NCI-H460 (cell line): ENCODE measurements around the gene AHNAK. TPM values are rescaled to one million over a fixed set of nuclear protein-coding genes. Genes with fewer than 3 reads are reported as not detected.
A peak's percentile ranks its signal among the peaks of the same experiment; 100 is the strongest.

ENCODE experiments used
- DNase-seq: peaks from one replicate; pipeline ENCODE4 v3.0.0-alpha.2; 2016; ENCODE audit warnings: low read depth; ENCODE audit errors: extremely low read depth
- total RNA-seq: library from RNA; depleted of rRNA; stranded (reverse); fragments of >200 nt; shearing (Covaris generic); gene quantifications from 2 replicates; pipeline ENCODE4 v1.2.3, GENCODE V29; 2014

The AHNAK gene
- total RNA-seq, 1 experiment from 2014 or later: 86.0 TPM

DNA sequence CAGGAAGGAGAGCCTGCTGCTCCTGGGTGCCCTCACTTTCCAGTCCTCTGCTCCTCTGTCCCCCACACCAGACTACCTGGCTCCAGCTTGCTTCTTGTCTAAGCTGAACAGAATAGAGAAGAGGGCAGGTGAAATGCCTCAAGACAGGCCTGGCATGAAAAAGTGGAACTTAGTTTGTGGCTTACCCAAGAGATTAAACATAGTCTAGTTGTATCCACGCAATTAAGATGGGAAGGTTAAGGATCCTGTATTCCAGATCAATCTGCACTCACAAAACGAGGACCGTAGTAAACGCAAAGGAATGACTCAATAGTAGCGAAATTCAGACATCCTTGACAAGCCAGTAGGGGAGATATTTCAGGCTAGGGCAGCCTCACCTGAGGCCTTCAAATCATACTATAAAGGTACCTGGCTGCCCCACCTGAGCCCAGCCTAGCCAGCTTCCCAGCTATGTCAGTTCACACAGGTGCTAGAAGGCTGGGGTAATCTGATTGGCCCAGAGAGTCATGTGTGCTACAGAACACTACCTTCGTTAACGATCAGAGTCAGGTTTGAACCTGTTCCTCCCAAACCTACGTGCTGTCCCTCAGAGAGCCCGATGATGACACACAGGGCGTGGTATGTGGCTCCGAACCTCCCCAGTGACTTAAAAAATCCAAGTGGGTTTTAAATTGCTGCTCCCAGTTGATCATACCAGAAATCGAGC, 46.5 kb downstream of the AHNAK start:
- no peak for DNase-seq

DNA sequence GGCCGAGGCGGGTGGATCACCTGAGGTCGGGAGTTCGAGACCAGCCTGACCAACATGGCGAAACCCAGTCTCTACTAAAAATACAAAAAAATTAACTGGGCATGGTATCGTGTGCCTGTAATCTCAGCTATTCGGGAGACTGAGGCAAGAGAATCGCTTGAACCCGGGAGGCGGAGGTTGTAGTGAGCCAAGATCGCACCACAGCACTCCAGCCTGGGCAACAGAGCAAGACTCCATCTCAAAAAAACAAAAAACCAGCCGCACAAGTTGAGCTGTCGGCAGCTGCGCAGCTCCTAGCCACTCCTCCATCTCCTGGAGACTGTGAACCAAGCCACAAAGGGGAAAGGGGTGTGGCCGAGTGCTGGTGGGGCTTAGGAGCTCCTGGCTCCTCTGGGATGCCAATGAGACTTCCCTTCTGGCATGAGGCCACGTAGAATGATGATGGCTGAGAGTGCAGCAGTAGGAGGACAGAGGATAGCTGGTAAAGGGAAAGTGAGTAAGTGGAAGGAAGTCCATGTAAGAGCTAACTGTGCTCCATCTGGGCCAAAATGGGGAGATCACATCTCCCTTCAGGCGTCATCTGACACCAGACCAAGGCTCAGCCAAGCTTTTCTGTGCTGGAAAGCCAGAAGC, 47.2 kb downstream of the AHNAK start:
- peak; percentile 5 for DNase-seq

DNA sequence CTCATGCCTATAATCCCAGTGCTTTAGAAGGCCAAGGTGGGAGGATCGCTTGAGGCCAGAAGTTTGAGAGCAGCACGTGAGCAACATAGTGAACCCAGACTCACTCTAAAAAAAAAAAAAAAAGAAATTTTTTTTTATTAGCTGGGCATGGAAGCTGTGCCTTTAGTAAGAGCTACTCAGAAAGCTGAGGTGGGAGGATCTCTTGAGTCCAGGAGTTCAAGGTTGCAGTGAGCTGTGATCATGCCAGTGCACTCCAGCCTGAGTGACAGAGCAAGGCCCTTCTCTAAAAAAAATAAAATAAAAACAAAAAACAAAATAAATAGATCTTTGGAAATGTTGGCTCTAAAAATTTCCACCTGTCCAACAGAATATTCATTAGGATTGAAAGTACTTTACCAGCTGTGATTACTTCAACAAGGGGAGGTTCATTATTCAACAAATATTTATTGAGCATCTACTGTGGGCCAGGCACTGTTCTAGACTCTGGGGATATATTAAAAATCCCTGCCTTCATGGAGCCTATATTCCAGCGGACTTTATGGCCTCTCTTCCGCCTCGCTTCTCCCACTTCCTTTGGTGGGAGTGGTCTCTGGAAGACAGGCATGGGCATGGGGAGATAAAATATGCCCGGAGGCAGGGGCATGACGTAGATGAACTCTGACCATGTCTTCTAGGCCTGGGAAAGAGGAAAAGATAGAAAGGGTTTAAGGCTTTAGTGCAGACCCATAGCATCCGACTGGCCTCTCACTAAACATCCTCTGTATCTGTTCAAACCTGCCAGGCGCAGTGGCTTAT, 47.9 kb downstream of the AHNAK start:
- no peak for DNase-seq

DNA sequence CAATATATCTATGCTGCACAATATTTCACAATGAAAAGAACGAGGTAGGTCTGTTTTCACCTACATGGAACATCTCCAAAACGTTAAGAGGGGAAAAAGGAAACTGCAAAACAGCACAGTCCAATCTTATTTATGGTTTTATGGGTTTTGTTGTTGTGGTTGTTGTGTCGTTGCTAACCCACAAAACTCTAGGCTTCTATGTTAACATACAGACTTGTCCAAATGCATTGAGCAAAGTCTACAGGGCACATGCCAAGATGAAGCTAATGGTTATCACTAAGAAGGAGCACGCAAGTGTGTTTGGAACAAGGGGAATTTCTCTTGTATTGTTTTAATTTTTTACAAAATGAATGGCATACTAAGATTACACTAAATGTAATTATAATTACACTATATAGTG, 48.6 kb downstream of the AHNAK start:
- no peak for DNase-seq

DNA sequence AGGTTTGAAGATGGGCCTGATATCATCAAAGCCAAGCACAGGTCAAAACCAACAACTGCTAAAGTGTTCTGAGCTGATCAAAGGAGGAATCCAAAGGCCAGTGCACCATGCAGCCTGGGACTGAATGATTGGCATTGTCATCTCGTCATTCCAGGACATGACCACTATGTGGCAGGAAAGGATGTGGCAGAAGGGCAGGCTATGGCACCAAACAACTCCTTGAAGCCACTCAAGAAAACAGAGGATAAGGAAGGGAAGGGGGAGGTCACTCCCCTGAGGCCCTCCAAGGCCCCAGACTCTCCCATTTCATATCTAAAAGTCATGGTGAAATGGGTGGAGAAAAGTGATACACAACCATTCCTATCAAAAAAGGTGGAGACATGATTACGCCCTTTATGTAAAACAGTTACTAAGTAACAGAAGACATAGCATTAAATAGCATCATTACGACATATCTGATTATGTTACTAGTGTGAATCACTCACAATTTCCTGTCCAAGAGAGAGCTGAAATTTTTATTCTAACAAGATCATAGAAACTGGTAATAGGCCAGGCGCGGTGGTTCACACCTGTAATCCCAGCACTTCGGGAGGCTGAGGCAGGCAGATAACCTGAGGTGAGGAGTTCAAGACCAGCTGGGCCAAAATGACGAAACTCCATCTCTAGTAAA, 49.3 kb downstream of the AHNAK start:
- DNase-seq: peak; percentile 58

DNA sequence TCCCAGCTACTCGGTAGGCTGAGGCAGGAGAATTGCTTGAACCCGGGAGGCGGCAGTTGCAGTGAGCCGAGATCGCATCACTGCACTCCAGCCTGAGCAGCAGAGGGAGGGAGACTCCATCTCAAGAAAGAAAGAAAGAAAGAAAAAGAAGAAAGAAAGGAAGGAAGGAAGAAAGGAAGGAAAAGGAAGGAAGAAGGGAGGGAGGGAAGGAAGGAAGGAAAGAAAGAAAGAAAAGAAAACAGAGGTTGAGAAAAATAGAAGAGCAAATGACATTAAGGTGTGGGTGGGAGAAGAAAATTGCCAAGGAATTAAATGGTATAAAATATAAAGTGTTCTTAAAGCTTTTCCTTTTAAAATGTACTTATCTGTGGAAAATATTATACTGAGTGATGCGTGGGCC, 49.9 kb downstream of the AHNAK start:
- no peak for DNase-seq

DNA sequence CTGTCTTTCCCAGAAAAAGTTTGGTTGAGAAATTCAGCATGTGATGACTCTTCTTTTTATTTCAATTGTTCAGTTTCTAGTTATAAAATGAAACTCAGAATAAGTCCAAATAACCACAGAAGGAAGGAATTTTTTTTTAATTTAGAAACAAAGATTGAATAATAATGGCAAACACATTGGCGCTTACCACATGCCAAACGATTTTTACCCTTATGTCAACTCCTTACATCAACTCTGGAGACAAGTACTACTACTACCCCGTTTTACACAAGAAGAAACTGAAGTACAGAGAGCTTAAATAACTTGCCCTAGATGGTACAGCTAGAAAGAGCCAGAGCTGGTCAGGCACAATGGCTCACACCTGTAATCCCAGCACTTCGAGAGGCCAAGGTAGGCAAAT, 52.4 kb downstream of the AHNAK start:
- DNase-seq: no peak

DNA sequence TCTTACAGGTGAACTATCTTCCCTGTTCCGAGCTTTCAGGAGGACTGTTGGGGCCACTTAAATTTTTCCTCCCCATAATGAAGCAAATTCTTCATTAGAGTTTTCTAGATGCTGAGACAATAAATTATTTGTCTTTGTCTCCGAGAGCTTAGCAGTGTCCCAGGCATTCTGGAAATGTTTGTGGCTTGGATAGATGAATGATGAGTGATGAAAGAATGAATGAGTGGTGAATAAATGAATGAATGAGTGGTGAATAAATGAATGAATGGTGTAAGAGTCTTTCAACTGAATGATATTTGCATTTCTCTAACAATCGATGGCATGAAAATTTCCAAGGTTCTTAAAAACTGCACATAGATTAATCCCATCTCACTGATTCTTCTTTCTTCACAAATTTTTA, 52.8 kb downstream of the AHNAK start:
- no peak for DNase-seq

DNA sequence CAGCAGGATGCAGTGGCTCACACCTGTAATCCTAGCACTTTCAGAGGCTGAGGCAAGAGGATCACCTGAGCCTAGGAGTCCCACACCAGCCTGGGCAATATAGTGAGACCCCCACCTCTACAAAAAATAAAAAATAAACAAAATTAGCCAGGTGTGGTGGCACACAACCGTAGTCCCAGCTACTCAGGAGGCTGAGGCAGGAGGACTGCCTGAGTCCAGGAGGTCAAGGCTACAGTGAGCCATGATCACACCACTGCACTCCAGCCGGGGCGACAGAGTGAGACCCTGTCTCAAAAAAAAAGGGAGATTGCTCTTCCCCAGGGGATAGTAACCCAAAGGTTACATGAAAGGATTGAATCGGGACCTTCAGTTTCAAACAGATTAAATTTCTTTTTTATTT, 54.0 kb downstream of the AHNAK start:
- no peak for DNase-seq

DNA sequence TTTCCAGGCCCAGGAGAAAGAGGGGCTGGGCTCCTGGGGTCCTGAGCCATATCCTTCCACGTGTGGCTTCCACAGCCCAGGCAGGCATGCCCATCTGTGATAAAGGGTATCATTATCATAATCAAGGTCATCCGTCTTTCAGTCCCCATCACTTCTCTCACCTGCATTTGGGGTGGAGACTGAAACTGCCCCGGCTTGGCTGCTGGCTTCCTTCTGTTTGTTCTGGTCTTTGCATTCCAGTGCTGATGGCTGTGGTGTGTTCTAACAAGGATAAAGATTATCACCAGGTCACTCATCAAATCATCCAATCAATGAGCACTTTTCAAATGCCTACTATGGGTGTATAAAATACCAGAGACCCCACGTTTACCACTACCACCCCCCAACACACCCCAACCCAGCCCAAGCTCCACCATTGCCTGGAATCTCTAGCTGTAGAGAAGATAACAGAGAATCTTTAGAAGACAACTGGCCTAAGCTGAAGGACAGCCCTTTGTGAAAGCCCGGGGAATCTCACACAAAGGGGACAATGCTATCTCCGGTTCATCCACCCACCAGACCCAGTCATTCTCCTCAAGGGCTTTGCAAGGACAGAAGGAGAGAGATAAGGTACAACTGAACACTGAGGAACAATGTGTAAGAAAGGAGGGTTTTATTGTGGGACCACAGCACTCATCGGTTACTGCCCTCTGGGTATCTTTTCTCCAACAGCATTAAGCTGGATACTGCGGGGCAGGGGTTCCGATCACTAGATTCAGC, 54.9 kb downstream of the AHNAK start:
- no peak for DNase-seq

DNA sequence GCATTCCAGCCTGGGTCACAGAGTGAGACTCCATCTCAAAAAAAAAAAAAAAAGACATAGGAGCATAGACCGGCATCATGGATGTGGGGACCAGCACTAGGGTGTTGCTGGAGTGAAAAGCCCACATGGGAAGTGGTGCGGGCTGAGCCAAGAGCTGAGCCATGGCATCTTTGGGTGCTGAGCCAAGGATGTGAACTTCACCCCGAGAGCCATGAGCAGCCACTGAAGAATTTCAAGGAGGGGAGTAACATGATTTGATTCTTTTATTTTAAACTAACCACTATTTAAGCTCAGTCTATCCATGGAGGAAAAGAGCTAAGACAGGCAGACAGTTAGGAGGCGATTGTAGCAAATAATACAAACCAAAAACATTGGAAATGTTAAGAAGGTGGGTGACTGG, 57.4 kb downstream of the AHNAK start:
- DNase-seq: no peak

DNA sequence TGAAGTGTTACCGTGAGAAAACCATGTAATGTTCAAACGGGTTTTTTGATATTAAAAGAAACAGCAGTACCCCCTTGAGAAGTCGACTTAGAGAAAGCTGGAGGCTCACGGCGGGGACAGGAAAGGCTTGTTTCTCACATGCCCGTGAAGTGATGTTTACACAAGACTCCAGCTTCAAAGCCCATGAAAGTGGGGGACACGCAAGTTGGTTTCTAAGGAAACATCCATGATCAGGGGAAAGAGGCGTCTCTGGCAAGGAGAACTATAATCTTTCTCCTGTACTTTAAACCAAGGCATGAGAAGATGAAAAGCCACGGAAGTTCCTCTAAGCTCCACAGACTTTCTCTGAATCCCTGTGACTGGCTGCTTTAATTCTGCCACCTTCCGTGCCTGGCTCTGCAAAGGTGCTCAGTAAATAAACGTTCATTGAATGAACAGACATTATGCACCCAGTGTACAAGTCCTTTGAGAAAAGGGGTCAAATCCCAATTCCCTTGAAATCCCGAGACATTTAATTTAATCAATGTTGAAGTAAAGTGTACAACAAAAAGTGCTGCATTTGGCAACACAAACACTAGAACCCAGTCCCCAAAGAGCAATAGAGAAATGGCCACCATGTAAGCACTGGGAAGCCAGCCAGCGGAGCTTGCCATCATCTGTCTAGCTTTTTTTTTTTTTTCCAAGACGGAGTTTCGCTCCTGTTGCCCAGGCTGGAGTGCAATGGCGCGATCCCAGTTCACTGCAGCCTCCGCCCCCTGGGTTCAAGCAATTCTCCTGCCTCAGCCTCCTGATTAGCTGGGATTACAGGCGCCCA, 58.7 kb downstream of the AHNAK start:
- DNase-seq: no peak

DNA sequence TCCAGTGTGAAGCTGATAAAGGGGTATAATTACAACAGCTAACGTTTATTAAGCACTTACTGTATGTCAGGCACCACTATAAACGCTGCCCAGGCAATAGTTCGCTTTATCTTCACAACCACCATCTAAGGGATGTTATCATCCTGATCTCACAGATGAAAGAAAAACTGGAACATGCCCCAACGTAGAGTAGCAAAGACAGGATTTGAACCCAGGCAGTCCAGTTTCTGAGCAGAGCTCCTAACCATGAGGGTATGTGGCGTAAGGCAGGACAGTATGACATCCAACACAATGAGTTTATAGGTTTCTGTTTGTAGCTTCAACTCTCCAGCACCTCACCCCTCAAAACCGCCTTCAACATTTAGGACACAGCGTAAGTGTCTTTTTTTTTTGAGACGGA, 59.5 kb downstream of the AHNAK start:
- DNase-seq: no peak

DNA sequence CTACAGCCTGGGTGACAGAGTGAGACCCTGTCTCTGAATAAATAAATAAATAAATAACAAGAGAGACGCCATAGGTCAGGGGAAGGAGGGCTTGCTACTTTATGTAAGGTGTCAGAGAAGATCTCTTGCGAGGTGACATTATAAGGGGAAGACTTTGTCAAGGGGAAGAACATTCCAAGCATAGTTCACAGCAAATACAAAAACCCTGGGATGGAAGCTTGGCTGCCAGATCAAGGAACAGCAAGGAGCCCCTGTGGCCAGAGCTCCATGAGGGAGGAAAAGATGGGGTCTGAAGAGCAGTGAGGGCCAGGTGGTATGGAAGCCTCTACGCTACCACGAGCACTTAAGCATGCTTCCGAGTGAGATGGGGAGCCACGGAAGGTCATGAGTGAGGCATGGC, 62.3 kb downstream of the AHNAK start:
- DNase-seq: no peak

DNA sequence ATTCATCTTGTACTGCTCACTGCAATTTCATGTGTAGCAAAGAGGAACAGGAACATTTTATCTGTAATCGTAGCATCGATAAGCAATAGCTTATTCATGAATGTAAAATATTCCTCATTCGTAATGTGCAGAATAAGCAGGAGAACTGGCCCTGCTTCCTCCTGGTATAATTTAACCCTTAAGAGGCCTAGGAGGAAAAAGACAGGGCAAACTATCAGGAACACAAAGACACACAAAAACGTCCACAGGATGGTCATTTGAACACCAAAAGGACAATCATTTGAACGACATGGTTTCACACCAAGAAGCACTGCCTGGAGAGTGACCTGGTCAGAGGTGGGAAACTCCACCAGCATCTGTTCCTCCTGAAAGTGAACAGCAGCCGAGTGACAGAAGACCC, 63.9 kb downstream of the AHNAK start:
- no peak for DNase-seq

DNA sequence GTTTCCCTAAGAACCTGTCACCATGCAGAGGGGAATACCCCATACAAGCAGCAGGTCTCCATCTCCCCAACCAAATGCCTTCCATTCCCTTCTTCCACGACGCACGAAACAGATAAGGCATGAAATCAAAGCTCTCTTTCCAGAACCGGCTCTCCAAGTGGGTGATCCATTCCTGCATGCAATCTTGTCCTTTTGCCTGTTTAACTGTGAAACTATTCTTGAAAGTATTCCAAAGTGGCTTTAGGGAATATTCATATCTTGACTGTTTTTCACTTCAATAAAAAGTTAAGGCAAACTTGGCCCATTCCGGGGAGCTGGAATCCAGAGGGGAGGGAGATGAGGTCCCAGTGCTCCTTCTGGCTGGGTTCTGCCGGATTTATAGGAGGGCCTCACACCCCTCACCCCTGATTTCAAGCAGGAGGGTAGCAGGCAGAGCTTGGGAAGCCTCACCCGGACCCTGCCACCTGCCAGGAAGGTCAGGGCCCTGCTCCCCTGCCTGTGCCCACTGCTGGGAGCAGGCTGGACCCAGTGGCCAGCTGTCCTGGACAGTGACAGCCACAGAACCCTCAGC, 66.9 kb downstream of the AHNAK start:
- DNase-seq: no peak

DNA sequence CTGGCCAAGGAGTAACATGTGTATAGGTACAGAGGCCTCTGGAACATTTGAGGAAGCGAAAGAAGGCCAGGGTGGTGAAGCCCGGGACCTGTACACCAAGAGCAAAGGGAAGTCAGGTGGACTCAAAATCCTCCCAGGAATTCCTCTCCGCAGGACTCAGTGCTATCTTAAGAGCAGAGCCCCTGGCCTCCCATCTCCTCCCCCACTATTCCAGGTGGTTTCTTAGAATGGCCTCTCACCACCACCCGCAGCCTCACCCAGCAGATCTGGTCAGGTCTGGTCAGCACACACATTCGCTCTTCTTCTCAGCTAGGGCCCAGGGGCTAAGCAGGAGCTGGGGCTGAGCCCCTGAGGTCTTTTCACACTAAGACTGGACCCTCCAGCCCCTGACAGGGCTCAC, 68.7 kb downstream of the AHNAK start:
- no peak for DNase-seq

DNA sequence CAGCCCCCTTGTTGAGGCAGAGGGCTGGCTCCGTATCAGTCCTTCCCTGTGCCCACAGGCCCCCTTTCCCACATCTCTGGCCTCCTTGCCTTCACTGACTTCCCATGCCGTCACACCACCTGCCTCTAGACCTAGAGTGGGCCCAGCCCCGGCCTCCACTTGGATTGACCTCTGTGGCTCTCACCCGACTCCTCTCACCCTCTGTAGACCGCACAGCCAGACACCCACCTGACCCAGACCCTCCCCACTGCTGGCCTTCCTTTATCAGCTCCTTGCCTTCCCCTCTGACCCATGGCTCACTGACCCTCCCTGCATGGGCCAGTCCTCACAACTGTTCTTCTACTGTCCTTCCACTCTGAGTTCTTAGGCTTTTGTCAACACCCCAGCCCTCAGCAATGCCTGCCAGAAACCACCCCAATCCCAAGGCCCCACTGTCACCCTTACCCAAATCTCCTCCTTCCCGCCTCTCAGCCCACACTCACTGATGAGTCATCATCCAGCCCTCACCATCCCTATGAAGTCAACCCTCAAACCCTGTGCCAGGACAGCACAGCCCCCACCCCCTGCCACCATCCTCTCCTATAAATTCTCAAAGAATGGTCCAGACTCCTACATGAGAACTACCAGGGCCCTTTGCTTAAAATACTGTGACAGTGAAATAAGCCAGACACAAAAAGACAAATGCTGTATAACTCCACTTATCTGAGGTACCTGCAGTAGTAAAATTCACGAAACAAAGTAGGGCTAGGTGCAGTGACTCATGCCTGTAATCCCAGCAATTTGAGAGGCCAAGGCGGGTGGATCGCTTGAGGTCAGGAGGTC, 74.3 kb downstream of the AHNAK start:
- no peak for DNase-seq

DNA sequence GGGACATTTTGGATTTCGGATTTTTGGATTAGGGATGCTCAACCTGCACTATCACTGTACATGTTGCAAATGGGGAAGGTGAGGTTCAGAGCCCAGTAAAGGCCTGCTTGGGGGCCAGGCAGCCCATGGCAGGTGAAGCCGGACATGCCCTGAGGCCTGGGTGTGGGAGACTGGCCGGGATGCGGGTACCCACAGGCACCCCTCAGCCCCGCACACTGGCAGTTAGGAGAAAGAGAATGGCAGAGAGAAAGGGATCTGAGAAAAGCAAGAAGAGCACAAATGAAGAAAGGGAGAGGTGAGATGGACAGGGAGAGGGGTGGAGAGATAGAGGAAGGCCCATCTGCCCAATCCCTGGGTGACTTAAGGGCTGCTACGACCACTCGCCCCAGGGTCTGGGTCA, 75.0 kb downstream of the AHNAK start:
- no peak for DNase-seq
